H9 (cell line): ENCODE results near the gene STC2. TPM values are rescaled to one million over a fixed set of nuclear protein-coding genes. Genes with fewer than 3 reads are reported as not detected.

Experiments
- DNase-seq: peaks from one replicate; pipeline ENCODE4 v3.0.0-alpha.2; 2017
- H2AFZ ChIP-seq: one replicate; pipeline ENCODE4 v1.6.1; 2013; ENCODE audit warnings: mild to moderate bottlenecking, low read length, control low read depth, moderate library complexity
- H2AK5ac ChIP-seq: 2 replicates; pipeline ENCODE4 v1.6.1; 2013; ENCODE audit warnings: low read length, control low read depth, mixed read lengths; ENCODE audit not compliant: insufficient read length
- H2BK120ac ChIP-seq: one replicate; pipeline ENCODE4 v1.6.1; 2013; ENCODE audit warnings: low read depth, mild to moderate bottlenecking, low read length, control low read depth, inconsistent platforms; ENCODE audit not compliant: poor library complexity, severe bottlenecking
- H2BK12ac ChIP-seq: 2 replicates; pipeline ENCODE4 v1.6.1; 2013; ENCODE audit warnings: low read length, control low read depth, mixed read lengths, low read depth; ENCODE audit not compliant: insufficient read length
- H2BK15ac ChIP-seq: 2 replicates; pipeline ENCODE4 v1.6.1; 2013; ENCODE audit warnings: low read depth, low read length, control low read depth
- H2BK20ac ChIP-seq: one replicate; pipeline ENCODE4 v1.6.1; 2013; ENCODE audit warnings: low read depth, mild to moderate bottlenecking, low read length, control low read depth, inconsistent platforms; ENCODE audit not compliant: poor library complexity, severe bottlenecking
- H2BK5ac ChIP-seq: 2 replicates; pipeline ENCODE4 v1.6.1; 2013; ENCODE audit warnings: low read length, control low read depth, mixed read lengths; ENCODE audit not compliant: insufficient read length
- H3K14ac ChIP-seq: 2 replicates; pipeline ENCODE4 v1.6.1; 2013; ENCODE audit warnings: low read length, control low read depth; ENCODE audit not compliant: insufficient read depth
- H3K18ac ChIP-seq: 2 replicates; pipeline ENCODE4 v1.6.1; 2013; ENCODE audit warnings: low read depth, mild to moderate bottlenecking, mixed read lengths, low read length, control low read depth; ENCODE audit not compliant: insufficient read length
- H3K23ac ChIP-seq: 2 replicates; pipeline ENCODE4 v1.6.1; 2013; ENCODE audit warnings: low read length, control low read depth, mixed read lengths, low read depth; ENCODE audit not compliant: insufficient read length
- H3K23me2 ChIP-seq: 2 replicates; pipeline ENCODE4 v1.6.1; 2013; ENCODE audit warnings: low read depth, mild to moderate bottlenecking, mixed read lengths, low read length, control low read depth; ENCODE audit not compliant: insufficient read length, poor library complexity, severe bottlenecking
- H3K27ac ChIP-seq: 2 replicates; pipeline ENCODE4 v1.5.1; 2013; ENCODE audit warnings: low read length, control low read depth, mixed read lengths, low read depth; ENCODE audit not compliant: insufficient read length
- H3K27me3 ChIP-seq: 2 replicates; pipeline ENCODE4 v1.6.1; 2013; ENCODE audit warnings: low read length, control low read depth, inconsistent platforms; ENCODE audit not compliant: insufficient read depth
- H3K4ac ChIP-seq: 2 replicates; pipeline ENCODE4 v1.6.1; 2013; ENCODE audit warnings: low read depth, mild to moderate bottlenecking, control low read depth, inconsistent platforms, low read length, moderate library complexity
- H3K4me1 ChIP-seq: 2 replicates; pipeline ENCODE4 v1.6.1; 2013; ENCODE audit warnings: low read length, control low read depth, inconsistent platforms; ENCODE audit not compliant: insufficient read depth
- H3K4me2 ChIP-seq: 2 replicates; pipeline ENCODE4 v1.6.1; 2013; ENCODE audit warnings: low read length, control low read depth, mixed read lengths; ENCODE audit not compliant: insufficient read length, insufficient read depth
- H3K56ac ChIP-seq: 2 replicates; pipeline ENCODE4 v1.6.1; 2013; ENCODE audit warnings: low read depth, mild to moderate bottlenecking, mixed read lengths, low read length, control low read depth; ENCODE audit not compliant: insufficient read length
- H3K79me1 ChIP-seq: 2 replicates; pipeline ENCODE4 v1.6.1; 2013; ENCODE audit warnings: low read depth, mild to moderate bottlenecking, moderate library complexity, low read length, control low read depth, inconsistent platforms; ENCODE audit not compliant: insufficient read depth, poor library complexity, severe bottlenecking
- H3K79me2 ChIP-seq: 2 replicates; pipeline ENCODE4 v1.6.1; 2013; ENCODE audit warnings: low read length, control low read depth, inconsistent platforms; ENCODE audit not compliant: insufficient read depth
- H3K9ac ChIP-seq: 2 replicates; pipeline ENCODE4 v1.6.1; 2013; ENCODE audit warnings: low read length, control low read depth, mixed read lengths; ENCODE audit not compliant: insufficient read length; ENCODE audit errors: extremely low read depth
- H3K9me3 ChIP-seq: one replicate; pipeline ENCODE4 v1.6.1; 2013; ENCODE audit warnings: low read depth, low read length, inconsistent platforms; ENCODE audit not compliant: control insufficient read depth
- H3T11ph ChIP-seq: one replicate; pipeline ENCODE4 v1.6.1; 2013; ENCODE audit warnings: mild to moderate bottlenecking, low read length, control low read depth, inconsistent platforms
- H4K20me1 ChIP-seq: one replicate; pipeline ENCODE4 v1.6.1; 2013; ENCODE audit not compliant: control insufficient read depth, insufficient read length, insufficient read depth
- H4K5ac ChIP-seq: 2 replicates; pipeline ENCODE4 v1.6.1; 2013; ENCODE audit warnings: low read depth, mild to moderate bottlenecking, mixed read lengths, low read length, control low read depth; ENCODE audit not compliant: insufficient read length
- H4K8ac ChIP-seq: replicated peaks from 2 replicates; pipeline ENCODE4 v1.6.1; 2013; ENCODE audit warnings: low read length, control low read depth, mixed read lengths, low read depth; ENCODE audit not compliant: insufficient read length
- H4K91ac ChIP-seq: 2 replicates; pipeline ENCODE4 v1.6.1; 2013; ENCODE audit warnings: low read depth, mild to moderate bottlenecking, moderate library complexity, mixed read lengths, low read length, control low read depth; ENCODE audit not compliant: insufficient read length
- H3K27ac Mint-ChIP-seq, 3 experiments: 2 replicates in 2 of 3; 3 replicates in 1 of 3; pipeline ENCODE4 v1.8.0; 2020 to 2021; ENCODE audit warnings: mixed read lengths in 3 of 3, mild to moderate bottlenecking in 1 of 3, moderate library complexity in 1 of 3
- H3K27me3 Mint-ChIP-seq: 2 replicates; pipeline ENCODE4 v1.8.0; 2021; ENCODE audit warnings: low read depth, mild to moderate bottlenecking, moderate library complexity, mixed read lengths
- H3K36me3 Mint-ChIP-seq, 3 experiments: 2 replicates in 2 of 3; 3 replicates in 1 of 3; pipeline ENCODE4 v1.8.0; 2020 to 2021; ENCODE audit warnings: low read depth in 3 of 3, mixed read lengths in 3 of 3; ENCODE audit not compliant: insufficient read depth in 1 of 3
- H3K4me1 Mint-ChIP-seq, 2 experiments: 2 replicates each; pipeline ENCODE4 v1.8.0; 2020; ENCODE audit warnings: mixed read lengths in 2 of 2
- H3K4me3 Mint-ChIP-seq, 2 experiments: 2 replicates in 1 of 2; 3 replicates in 1 of 2; pipeline ENCODE4 v1.8.0; 2020 to 2021; ENCODE audit warnings: mild to moderate bottlenecking in 2 of 2, mixed read lengths in 2 of 2, moderate library complexity in 1 of 2
- H3K9me3 Mint-ChIP-seq, 2 experiments: 2 replicates in 1 of 2; 3 replicates in 1 of 2; pipeline ENCODE4 v1.8.0; 2020; ENCODE audit warnings: mild to moderate bottlenecking in 2 of 2, mixed read lengths in 2 of 2, moderate library complexity in 1 of 2
- CTCF ChIP-seq: fragments of 200-600 bp; sonication (generic); conservative IDR thresholded peaks from 3 replicates; pipeline ENCODE4 v1.8.0; 2021; ENCODE audit warnings: antibody characterized with exemption, mild to moderate bottlenecking
- WGBS: extraction: QIAGEN DNeasy Blood & Tissue Kit; methylation state at CpG from one replicate; pipeline ENCODE4 v1.1.7; 2013; ENCODE audit warnings: missing lambda C conversion rate, low lambda C conversion rate, mixed read lengths; ENCODE audit not compliant: insufficient read length; ENCODE audit errors: extremely low coverage; 5-methylcytosine and 5-hydroxymethylcytosine counted together
- total RNA-seq: library from RNA; stranded (reverse); gene quantifications from 2 replicates; pipeline ENCODE4 v1.2.1, GENCODE V29; 2021

Gene STC2
- total RNA-seq, 1 experiment from 2014 or later, result 77.7 TPM

DNA sequence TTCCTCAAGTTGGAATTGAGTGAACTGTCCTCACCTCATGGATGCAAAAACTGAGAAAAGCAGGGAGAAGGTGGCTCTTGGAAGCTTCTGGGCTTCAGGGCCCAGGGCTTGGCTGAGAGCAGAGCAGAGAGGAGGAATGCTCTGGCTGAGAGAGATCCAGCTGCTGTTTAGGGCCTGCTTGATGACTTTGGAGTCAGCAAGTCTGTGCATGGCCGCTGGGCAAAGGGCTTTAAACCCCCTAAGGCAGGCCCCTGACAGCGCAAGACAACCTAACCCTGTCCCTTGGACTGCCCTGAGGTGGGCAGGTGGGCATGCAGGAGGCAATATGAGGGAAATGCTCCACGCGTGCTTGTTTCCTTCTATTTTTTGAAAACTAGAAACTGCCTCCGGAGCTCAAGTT lies 8.6 kb downstream of the STC2 start:
- no peak overlapping the region for H4K8ac ChIP-seq
- H3K9ac ChIP-seq, result no peak overlapping the region
- Mint-ChIP-seq H3K9me3 (no peaks in the 10 kb centered on the region; a peak in 1 of 5 replicates), H3K4me1 (peaks cover 28 to 42% of the 10 kb centered on the region in 2 experiments), H3K36me3 (peaks cover 62 to 91% (median 82%) of the 10 kb centered on the region in 3 experiments; a peak in 6 of 7 replicates), H3K4me3 (no peak overlapping the region), H3K27ac (no peak overlapping the region; a peak in 1 of 7 replicates), H3K27me3 (no peaks in the 10 kb centered on the region; the same call in 1 of the 2 replicates)
- H3K14ac ChIP-seq, result no peak overlapping the region
- no peak for DNase-seq
- H2AFZ ChIP-seq, result no peak overlapping the region
- no peak overlapping the region for H3K4me2 ChIP-seq
- no peak overlapping the region for H3T11ph ChIP-seq
- WGBS, result no CpG with 5 or more reads among the region's 5 CpGs
- H2BK5ac ChIP-seq, result no peak overlapping the region
- no peak overlapping the region for H4K91ac ChIP-seq
- no peak overlapping the region for H2BK15ac ChIP-seq
- H4K20me1 ChIP-seq, result no peaks in the 10 kb centered on the region
- H3K4me1 ChIP-seq, result no peaks in the 10 kb centered on the region; the same call in 1 of the 2 replicates
- no peak overlapping the region for H2BK120ac ChIP-seq
- peaks cover 5% of the 10 kb centered on the region for H3K79me1 ChIP-seq
- no peaks in the 10 kb centered on the region for H3K27me3 ChIP-seq
- H3K18ac ChIP-seq, result no peak overlapping the region
- no peak overlapping the region for H2AK5ac ChIP-seq
- no peaks in the 10 kb centered on the region for H3K23me2 ChIP-seq
- H3K23ac ChIP-seq, result no peak overlapping the region
- H3K9me3 ChIP-seq, result no peaks in the 10 kb centered on the region
- no peak overlapping the region for H2BK12ac ChIP-seq
- H3K27ac ChIP-seq, result no peak overlapping the region
- no peak overlapping the region for H2BK20ac ChIP-seq
- no peaks in the 10 kb centered on the region for H3K79me2 ChIP-seq
- no peak for TF ChIP-seq CTCF
- H3K4ac ChIP-seq, result no peak overlapping the region
- no peak overlapping the region for H3K56ac ChIP-seq
- no peak overlapping the region for H4K5ac ChIP-seq
